HepG2 (cell line): ENCODE results near the gene RRN3. TPM values are rescaled to one million over a fixed set of nuclear protein-coding genes. Genes with fewer than 3 reads are reported as not detected.
"Not testable (repeated sequence)": the region's sequence is repeated elsewhere in the genome, so short reads cannot be mapped to it uniquely, and the experiment has no call there.

Experiments used
- ATAC-seq: fragments of 200-7000 bp; cut with Tn5 transposase; 3 replicates; pipeline ENCODE4 v1.9.1; 2020; ENCODE audit warnings: mild to moderate bottlenecking, moderate library complexity
- BruUV-seq: library from RNA; stranded (reverse); fragments of 400-500 nt; replicated peaks from 2 replicates; lab custom pipeline; 2021; lab: Mats Ljungman, UMichigan
- CTCF ChIA-PET: fragments of 300-600 bp; formaldehyde crosslinking; extraction: SDS; loops from one replicate; lab custom pipeline; 2021; ENCODE audit warnings: low total read pairs, inconsistent platforms, low intra/inter-chr PET ratio; lab: Yijun Ruan, JAX
- POLR2A ChIA-PET: fragments of 350-600 bp; sonication (Branson Sonifier 250); formaldehyde crosslinking; loops from one replicate; lab custom pipeline; 2020; ENCODE audit warnings: antibody characterized with exemption, inconsistent platforms; lab: Yijun Ruan, JAX
- DNase-seq: peaks from one replicate; pipeline ENCODE4 v3.0.0-alpha.2; 2015; ENCODE audit warnings: low spot score
- FAIRE-seq: peaks from 3 replicates; lab custom pipeline; 2011; peaks lifted over from hg19 to GRCh38; lab: Jason Lieb, UNC
- H2AFZ ChIP-seq: one replicate; pipeline ENCODE4 v1.6.1; 2011; ENCODE audit warnings: low read length, inconsistent platforms
- H3K27ac ChIP-seq: fragments of 300-600 bp; 3 replicates; pipeline ENCODE4 v1.8.0; 2011; ENCODE audit warnings: mixed run types, mild to moderate bottlenecking, mixed read lengths, low read length, inconsistent platforms; ENCODE audit not compliant: insufficient read depth; ENCODE audit errors: extremely low read length
- H3K27me3 ChIP-seq, 2 experiments: fragments of 200-600 bp in 1 of 2; 2 replicates in 1 of 2; 3 replicates in 1 of 2; pipeline versions ENCODE4 v1.6.0 to v1.8.0; 2011; ENCODE audit warnings: low read length in 2 of 2, mild to moderate bottlenecking in 2 of 2, moderate library complexity in 2 of 2, inconsistent platforms in 1 of 2; ENCODE audit not compliant: insufficient read depth in 2 of 2, control insufficient read depth in 1 of 2
- H3K36me3 ChIP-seq, 2 experiments: fragments of 200-600 bp in 1 of 2; replicated peaks in 1 of 2; 2 replicates in 1 of 2; 3 replicates in 1 of 2; pipeline versions ENCODE4 v1.5.1 to v1.8.0; 2011; ENCODE audit warnings: low read length in 2 of 2, inconsistent platforms in 1 of 2; ENCODE audit not compliant: insufficient read depth in 2 of 2, control insufficient read depth in 1 of 2
- H3K4me1 ChIP-seq: 2 replicates; pipeline ENCODE4 v1.5.1; 2012; ENCODE audit warnings: low read length, inconsistent platforms; ENCODE audit not compliant: insufficient read depth
- H3K4me2 ChIP-seq: 2 replicates; pipeline ENCODE4 v1.6.0; 2011; ENCODE audit warnings: low read depth, low read length, inconsistent platforms
- H3K4me3 ChIP-seq, 3 experiments: fragments of 200-600 bp in 1 of 3; sonication (generic), shearing (Covaris generic) in 1 of 3; replicated peaks in 1 of 3; 2 replicates each; pipeline ENCODE4 v1.5.1; 2011 to 2016; ENCODE audit warnings: low read length in 3 of 3, inconsistent platforms in 2 of 3, low read depth in 2 of 3, mild to moderate bottlenecking in 2 of 3, control low read depth in 1 of 3, mixed read lengths in 1 of 3; ENCODE audit not compliant: insufficient read depth in 1 of 3
- H3K79me2 ChIP-seq: one replicate; pipeline ENCODE4 v1.6.1; 2011; ENCODE audit warnings: low read length, inconsistent platforms; ENCODE audit not compliant: insufficient read depth
- H3K9ac ChIP-seq: 2 replicates; pipeline ENCODE4 v1.6.0; 2011; ENCODE audit warnings: mild to moderate bottlenecking, low read depth, low read length, inconsistent platforms; ENCODE audit not compliant: insufficient read depth
- H3K9me3 ChIP-seq: 2 replicates; pipeline ENCODE4 v1.5.1; 2012; ENCODE audit warnings: mild to moderate bottlenecking, low read length
- H4K20me1 ChIP-seq: 2 replicates; pipeline ENCODE4 v1.6.0; 2011; ENCODE audit warnings: inconsistent platforms, mild to moderate bottlenecking, low read length, moderate library complexity; ENCODE audit not compliant: insufficient read depth
- DMAP1 ChIP-seq: IDR thresholded peaks from 2 replicates; pipeline ENCODE4 v1.6.1; 2016
- FOXK1 ChIP-seq: sonication (generic); formaldehyde crosslinking; IDR thresholded peaks from 2 replicates; pipeline ENCODE4 v1.4.0; 2020; ENCODE audit warnings: low read depth, missing genetic modification reagents, borderline replicate concordance
- MED1 ChIP-seq: sonication (generic); formaldehyde crosslinking; IDR thresholded peaks from 2 replicates; pipeline ENCODE4 v1.4.0; 2020; ENCODE audit warnings: missing genetic modification reagents
- MIER2 ChIP-seq: IDR thresholded peaks from 2 replicates; pipeline ENCODE4 v1.6.1; 2016; ENCODE audit warnings: missing biosample characterization, missing genetic modification reagents
- MXD4 ChIP-seq: IDR thresholded peaks from 2 replicates; pipeline ENCODE4 v1.6.1; 2016; ENCODE audit warnings: mild to moderate bottlenecking, missing biosample characterization, missing genetic modification reagents
- PBX3 ChIP-seq: sonication (generic); formaldehyde crosslinking; IDR thresholded peaks from 2 replicates; pipeline ENCODE4 v1.8.1; 2023; ENCODE audit warnings: missing genetic modification reagents, inconsistent platforms, borderline replicate concordance
- STAG1 ChIP-seq: sonication (generic); formaldehyde crosslinking; IDR thresholded peaks from 2 replicates; pipeline ENCODE4 v1.4.0; 2020; ENCODE audit warnings: missing genetic modification reagents
- ZFX ChIP-seq: sonication (generic); formaldehyde crosslinking; IDR thresholded peaks from 2 replicates; pipeline ENCODE4 v1.4.0; 2020; ENCODE audit warnings: mild to moderate bottlenecking, low read depth, missing genetic modification reagents, moderate library complexity
- ZNF331 ChIP-seq: sonication (generic); formaldehyde crosslinking; IDR thresholded peaks from 2 replicates; pipeline ENCODE4 v1.4.0; 2020; ENCODE audit warnings: missing genetic modification reagents
- ZNF614 ChIP-seq: IDR thresholded peaks from 2 replicates; pipeline ENCODE4 v1.6.1; 2018; ENCODE audit warnings: missing biosample characterization, missing genetic modification reagents, inconsistent platforms, borderline replicate concordance
- WGBS: methylation state at CpG from one replicate; pipeline ENCODE4 v1.1.6; 2017; ENCODE audit warnings: low lambda C conversion rate; 5-methylcytosine and 5-hydroxymethylcytosine counted together
- in situ Hi-C: cut with HindIII; loops from 2 replicates; pipeline ENCODE4 v1.10.0; 2017; ENCODE audit warnings: low pct_unique_long_range_greater_than_20kb; ENCODE audit not compliant: extremely low pct_ligation_motif_present
- intact Hi-C: fragments of 100-400 bp; cut with micrococcal nuclease; formaldehyde crosslinking; loops from one replicate; pipeline ENCODE4 v1.10.0; 2022; ENCODE audit not compliant: unreplicated experiment
- polyA plus RNA-seq, 8 experiments: library from polyadenylated mRNA; depleted of rRNA in 3 of 8; stranded (reverse) in 7 of 8; unstranded in 1 of 8; fragments of >200 nt; fragmentation: Illumina TruSeq in 4 of 8; extraction: Trizol in 4 of 8; gene quantifications; 2 replicates each; pipeline versions ENCODE4 v1.2.1 to v1.2.3, GENCODE V29; 2011 to 2016; ENCODE audit warnings: low read depth in 4 of 8, missing spikeins in 1 of 8, mixed read lengths in 1 of 8; ENCODE audit not compliant: insufficient read depth in 1 of 8
- total RNA-seq, 5 experiments: library from RNA; depleted of rRNA; stranded (reverse); fragments of >200 nt; fragmentation: Illumina TruSeq; extraction: Trizol; gene quantifications; 2 replicates each; pipeline ENCODE4 v1.2.3, GENCODE V29; 2016; ENCODE audit warnings: low read depth in 1 of 5

The RRN3 gene
- total and polyA plus RNA-seq, 2 of the 13 experiments (the other 11 are each of a cell fraction or from before 2014, with no cell fraction given) = 45.8 to 67.0 TPM

DNA sequence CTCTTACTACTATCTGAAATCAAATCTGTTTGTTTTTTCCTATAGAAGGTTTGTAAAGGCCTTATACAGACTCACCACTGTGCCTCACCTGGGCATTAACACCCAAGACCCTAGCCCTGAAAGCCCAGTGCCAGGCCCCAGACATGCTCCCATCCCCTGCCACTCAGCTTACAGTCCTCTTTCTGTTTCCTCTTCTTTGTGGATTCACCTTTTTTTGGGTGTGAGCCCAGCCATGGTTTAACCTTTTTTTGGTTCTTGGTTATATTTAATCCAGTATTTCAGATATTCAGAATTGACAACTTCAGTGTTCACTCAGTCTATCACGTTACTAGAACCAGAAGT is 69.2 kb downstream of the RRN3 start:
- peaks cover 25 to 70% of the 10 kb centered on the region in 2 experiments for H3K36me3 ChIP-seq
- DNase-seq, FAIRE-seq, POLR2A ChIA-PET, H3K4me2 ChIP-seq, H3K4me3 ChIP-seq, H3K27me3 ChIP-seq, H3K79me2 ChIP-seq, in situ Hi-C loops, H3K9me3 ChIP-seq, CTCF ChIA-PET, intact Hi-C loops, ATAC-seq, H3K4me1 ChIP-seq, H4K20me1 ChIP-seq, H3K27ac ChIP-seq, H2AFZ ChIP-seq, BruUV-seq, H3K9ac ChIP-seq: not testable (repeated sequence)
- WGBS = 93% methylated on average over 1 of the region's 1 CpG

DNA sequence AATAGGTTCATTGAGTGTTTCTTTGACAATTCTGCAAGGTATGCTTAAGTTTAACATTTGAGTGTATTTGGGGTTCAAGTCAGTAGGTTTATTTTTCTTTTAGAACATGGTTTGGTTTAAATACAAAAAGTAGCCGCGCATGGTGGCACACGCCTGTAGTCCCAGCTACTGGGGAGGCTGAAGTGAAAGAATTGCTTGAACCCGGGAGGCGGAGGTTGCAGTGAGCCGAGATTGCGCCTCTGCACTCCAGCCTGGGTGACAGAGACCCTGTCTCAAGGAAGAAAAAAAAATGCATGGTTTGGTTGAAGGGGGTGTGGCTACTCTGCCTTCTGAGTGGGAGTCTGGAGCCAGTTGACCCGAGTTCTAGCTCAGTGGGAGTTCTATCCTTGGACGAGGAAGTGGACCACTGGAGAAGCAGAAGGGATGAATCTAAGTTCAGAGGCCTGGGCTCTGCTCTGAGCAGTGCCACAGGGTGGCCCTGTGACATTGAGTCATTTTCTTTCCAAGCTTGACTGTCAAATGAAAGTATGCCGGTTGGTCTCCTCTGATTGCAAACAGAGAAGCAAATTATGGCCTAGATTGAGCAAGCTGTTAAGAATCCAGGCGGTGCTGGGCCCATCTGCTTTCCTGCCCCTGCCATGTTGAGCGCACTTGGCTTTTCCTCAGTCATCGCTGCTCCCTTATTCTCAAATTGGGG is 70.5 kb downstream of the RRN3 start:
- in situ Hi-C loops, H3K27me3 ChIP-seq, H3K9me3 ChIP-seq, POLR2A ChIA-PET, FAIRE-seq, H3K4me1 ChIP-seq, H4K20me1 ChIP-seq, H3K9ac ChIP-seq, H3K27ac ChIP-seq, intact Hi-C loops, BruUV-seq, H2AFZ ChIP-seq, H3K79me2 ChIP-seq, H3K4me2 ChIP-seq, DNase-seq, ATAC-seq, CTCF ChIA-PET, H3K4me3 ChIP-seq: not testable (repeated sequence)
- H3K36me3 ChIP-seq = peaks cover 24 to 72% of the 10 kb centered on the region in 2 experiments
- 94% methylated on average over 13 of the region's 13 CpGs for WGBS

GRCh38 chr16:15022194-15022593 is 71.9 kb downstream of the RRN3 start:
- POLR2A ChIA-PET, H3K79me2 ChIP-seq, intact Hi-C loops: not testable (repeated sequence)
- TF ChIP-seq ZNF331 (CRISPR knock-in tag) = 0 out of 2 replicates have a peak, but pooled peaks have one; percentile 31
- TF ChIP-seq MXD4 (CRISPR knock-in tag) = peak; percentile 58; the same call in 1 of the 2 replicates
- peak; percentile 22; the same call in 1 of the 2 replicates for TF ChIP-seq MED1 (CRISPR knock-in tag)
- TF ChIP-seq STAG1 (CRISPR knock-in tag) = peak; percentile 85
- TF ChIP-seq PBX3 = peak; percentile 93; the same call in 1 of the 2 replicates
- peak; percentile 38; the same call in 1 of the 2 replicates for TF ChIP-seq MIER2
- TF ChIP-seq DMAP1 (CRISPR knock-in tag) = 0 out of 2 replicates have a peak, but pooled peaks have one; percentile 32
- peak; percentile 19; the same call in 1 of the 2 replicates for TF ChIP-seq ZFX (CRISPR knock-in tag)
- 0 out of 2 replicates have a peak, but pooled peaks have one; percentile 62 for TF ChIP-seq ZNF614 (CRISPR knock-in tag)
- TF ChIP-seq FOXK1 (CRISPR knock-in tag) = peak; percentile 51; the same call in 1 of the 2 replicates

More at GRCh38 chr16:15022194-15022593, 71.9 kb downstream of the RRN3 start:
- peaks cover 22 to 68% of the 10 kb centered on the region in 2 experiments for H3K36me3 ChIP-seq
- H3K4me2 ChIP-seq, in situ Hi-C loops, H3K9ac ChIP-seq, H3K27me3 ChIP-seq, H2AFZ ChIP-seq, H3K9me3 ChIP-seq, H4K20me1 ChIP-seq, H3K4me1 ChIP-seq, H3K4me3 ChIP-seq, BruUV-seq, H3K27ac ChIP-seq, CTCF ChIA-PET: not testable (repeated sequence)
- ATAC-seq = peak; percentile 99
- peak; percentile 90 for DNase-seq
- peak; percentile 95 for FAIRE-seq
- WGBS = 31% methylated on average over 4 of the region's 4 CpGs
